ENCODE results near the gene SPR.

Gene SPR

GRCh38 chr2:72891091-72891818, 4.0 kb downstream of the SPR start:
- H3K9me3 ChIP-seq (ENCODE audit: insufficient read depth, low read depth, low read length), result no peaks in the 10 kb centered on the region
- H3K36me3 ChIP-seq (ENCODE audit: insufficient read depth, low read length), result no peaks in the 10 kb centered on the region
- H3K27ac ChIP-seq (ENCODE audit: low read depth, low read length), result no peak overlapping the region
- H3K9ac ChIP-seq (ENCODE audit: low read depth, low read length), result no peak overlapping the region
- H3K4me3 ChIP-seq (ENCODE audit: low read length), result no peak overlapping the region
- 86% methylated on average over 8 of the region's 8 CpGs for WGBS
- peaks cover 17% of the 10 kb centered on the region for H3K4me1 ChIP-seq (ENCODE audit: insufficient read depth, low read length)
- peaks cover 64% of the 10 kb centered on the region for H3K27me3 ChIP-seq (ENCODE audit: insufficient read depth, low read length)

- Histone ChIP-seq H3K36me3 (ENCODE audit: insufficient read depth, low read length) (no peaks in the 10 kb centered on the region), H3K27ac (ENCODE audit: low read depth, low read length) (no peak overlapping the region), H3K9me3 (ENCODE audit: insufficient read depth, low read depth, low read length) (no peaks in the 10 kb centered on the region), H3K9ac (ENCODE audit: low read depth, low read length) (no peak overlapping the region), H3K27me3 (ENCODE audit: insufficient read depth, low read length) (peaks cover 63% of the 10 kb centered on the region), H3K4me3 (ENCODE audit: low read length) (no peak overlapping the region), H3K4me1 (ENCODE audit: insufficient read depth, low read length) (peaks cover 15% of the 10 kb centered on the region)
- 19% methylated on average over 11 of the region's 11 CpGs for WGBS
Measured at GRCh38 chr2:72892506-72893173, 5.4 kb downstream of the SPR start.

GRCh38 chr2:72893594-72894319, 6.5 kb downstream of the SPR start:
- H3K36me3 ChIP-seq (ENCODE audit: insufficient read depth, low read length), result no peaks in the 10 kb centered on the region
- H3K4me3 ChIP-seq (ENCODE audit: low read length), result no peak overlapping the region
- H3K27me3 ChIP-seq (ENCODE audit: insufficient read depth, low read length), result peaks cover 64% of the 10 kb centered on the region
- WGBS, result 55% methylated on average over 15 of the region's 15 CpGs
- H3K9ac ChIP-seq (ENCODE audit: low read depth, low read length), result no peak overlapping the region
- no peaks in the 10 kb centered on the region for H3K9me3 ChIP-seq (ENCODE audit: insufficient read depth, low read depth, low read length)
- H3K27ac ChIP-seq (ENCODE audit: low read depth, low read length), result no peak overlapping the region
- peaks cover 10% of the 10 kb centered on the region; the same call in 1 of the 2 replicates for H3K4me1 ChIP-seq (ENCODE audit: insufficient read depth, low read length)

GRCh38 chr2:72894514-72894913, 7.3 kb downstream of the SPR start:
- Histone ChIP-seq H3K27me3 (ENCODE audit: insufficient read depth, low read length) (peaks cover 65% of the 10 kb centered on the region), H3K4me1 (ENCODE audit: insufficient read depth, low read length) (peaks cover 10% of the 10 kb centered on the region; the same call in 1 of the 2 replicates), H3K27ac (ENCODE audit: low read depth, low read length) (no peak overlapping the region), H3K9ac (ENCODE audit: low read depth, low read length) (no peak overlapping the region), H3K9me3 (ENCODE audit: insufficient read depth, low read depth, low read length) (no peaks in the 10 kb centered on the region), H3K36me3 (ENCODE audit: insufficient read depth, low read length) (no peaks in the 10 kb centered on the region), H3K4me3 (ENCODE audit: low read length) (no peak overlapping the region)
- WGBS, result 94% methylated on average over 9 of the region's 9 CpGs

- peaks cover 10% of the 10 kb centered on the region; the same call in 1 of the 2 replicates for H3K4me1 ChIP-seq (ENCODE audit: insufficient read depth, low read length)
- no peaks in the 10 kb centered on the region for H3K9me3 ChIP-seq (ENCODE audit: insufficient read depth, low read depth, low read length)
- H3K36me3 ChIP-seq (ENCODE audit: insufficient read depth, low read length), result no peaks in the 10 kb centered on the region
- H3K27ac ChIP-seq (ENCODE audit: low read depth, low read length), result no peak overlapping the region
- no peak overlapping the region for H3K9ac ChIP-seq (ENCODE audit: low read depth, low read length)
- WGBS, result 29% methylated on average over 4 of the region's 4 CpGs
- peaks cover 61% of the 10 kb centered on the region for H3K27me3 ChIP-seq (ENCODE audit: insufficient read depth, low read length)
- no peak overlapping the region for H3K4me3 ChIP-seq (ENCODE audit: low read length)
Measured at GRCh38 chr2:72895154-72895553, 7.9 kb downstream of the SPR start.

- Histone ChIP-seq H3K9ac (ENCODE audit: low read depth, low read length) (no peak overlapping the region), H3K27me3 (ENCODE audit: insufficient read depth, low read length) (peaks cover 68% of the 10 kb centered on the region), H3K4me3 (ENCODE audit: low read length) (no peak overlapping the region), H3K27ac (ENCODE audit: low read depth, low read length) (no peak overlapping the region), H3K9me3 (ENCODE audit: insufficient read depth, low read depth, low read length) (no peaks in the 10 kb centered on the region), H3K4me1 (ENCODE audit: insufficient read depth, low read length) (peaks cover 10% of the 10 kb centered on the region; the same call in 1 of the 2 replicates), H3K36me3 (ENCODE audit: insufficient read depth, low read length) (no peaks in the 10 kb centered on the region)
- WGBS, result 65% methylated on average over 16 of the region's 16 CpGs
Measured at GRCh38 chr2:72895759-72896281, 8.6 kb downstream of the SPR start.

- H3K4me3 ChIP-seq (ENCODE audit: low read length), result no peak overlapping the region
- no peak overlapping the region for H3K9ac ChIP-seq (ENCODE audit: low read depth, low read length)
- H3K36me3 ChIP-seq (ENCODE audit: insufficient read depth, low read length), result no peaks in the 10 kb centered on the region
- WGBS, result 95% methylated on average over 3 of the region's 4 CpGs
- no peaks in the 10 kb centered on the region for H3K9me3 ChIP-seq (ENCODE audit: insufficient read depth, low read depth, low read length)
- no peak overlapping the region for H3K27ac ChIP-seq (ENCODE audit: low read depth, low read length)
- peaks cover 10% of the 10 kb centered on the region; the same call in 1 of the 2 replicates for H3K4me1 ChIP-seq (ENCODE audit: insufficient read depth, low read length)
- H3K27me3 ChIP-seq (ENCODE audit: insufficient read depth, low read length), result peaks cover 74% of the 10 kb centered on the region
Measured at GRCh38 chr2:72896446-72896845, 9.2 kb downstream of the SPR start.

- H3K9me3 ChIP-seq (ENCODE audit: insufficient read depth, low read depth, low read length), result no peaks in the 10 kb centered on the region
- H3K4me1 ChIP-seq (ENCODE audit: insufficient read depth, low read length), result peaks cover 10% of the 10 kb centered on the region; the same call in 1 of the 2 replicates
- no peaks in the 10 kb centered on the region for H3K36me3 ChIP-seq (ENCODE audit: insufficient read depth, low read length)
- 71% methylated on average over 18 of the region's 18 CpGs for WGBS
- H3K27ac ChIP-seq (ENCODE audit: low read depth, low read length), result no peak overlapping the region
- no peak overlapping the region for H3K9ac ChIP-seq (ENCODE audit: low read depth, low read length)
- H3K27me3 ChIP-seq (ENCODE audit: insufficient read depth, low read length), result peaks cover 89% of the 10 kb centered on the region
- H3K4me3 ChIP-seq (ENCODE audit: low read length), result no peak overlapping the region
Measured at GRCh38 chr2:72897785-72898584, 10.8 kb downstream of the SPR start.

- peaks cover 91% of the 10 kb centered on the region for H3K27me3 ChIP-seq (ENCODE audit: insufficient read depth, low read length)
- no peak overlapping the region for H3K4me3 ChIP-seq (ENCODE audit: low read length)
- peaks cover 10% of the 10 kb centered on the region; the same call in 1 of the 2 replicates for H3K4me1 ChIP-seq (ENCODE audit: insufficient read depth, low read length)
- H3K9me3 ChIP-seq (ENCODE audit: insufficient read depth, low read depth, low read length), result no peaks in the 10 kb centered on the region
- H3K27ac ChIP-seq (ENCODE audit: low read depth, low read length), result no peak overlapping the region
- H3K36me3 ChIP-seq (ENCODE audit: insufficient read depth, low read length), result no peaks in the 10 kb centered on the region
- no peak overlapping the region for H3K9ac ChIP-seq (ENCODE audit: low read depth, low read length)
- 77% methylated on average over 2 of the region's 2 CpGs for WGBS
Measured at GRCh38 chr2:72898585-72898906, 11.3 kb downstream of the SPR start.

GRCh38 chr2:72900191-72900825, 13.1 kb downstream of the SPR start:
- WGBS, result 86% methylated on average over 5 of the region's 5 CpGs
- Histone ChIP-seq H3K9ac (ENCODE audit: low read depth, low read length) (no peak overlapping the region), H3K36me3 (ENCODE audit: insufficient read depth, low read length) (no peaks in the 10 kb centered on the region), H3K27me3 (ENCODE audit: insufficient read depth, low read length) (peaks cover 91% of the 10 kb centered on the region), H3K4me3 (ENCODE audit: low read length) (no peak overlapping the region), H3K9me3 (ENCODE audit: insufficient read depth, low read depth, low read length) (no peaks in the 10 kb centered on the region), H3K27ac (ENCODE audit: low read depth, low read length) (no peak overlapping the region), H3K4me1 (ENCODE audit: insufficient read depth, low read length) (peaks cover 5% of the 10 kb centered on the region; the same call in 1 of the 2 replicates)

Data from HUES64 (cell line).